CD14-positive monocyte (primary cell): Measurements from ENCODE around the gene NEMF. TPM values are rescaled to one million over a fixed set of nuclear protein-coding genes. Genes with fewer than 3 reads are reported as not detected.
A peak's percentile ranks its signal among the peaks of the same experiment; 100 is the strongest.

Experiments used
- DNase-seq, 3 donors: peaks; one replicate each; pipeline ENCODE4 v3.0.0-alpha.2; 2011 to 2022
- H2AFZ ChIP-seq: 2 replicates; pipeline ENCODE4 v1.6.0; 2012; ENCODE audit warnings: mild to moderate bottlenecking, low read depth, low read length, inconsistent platforms; ENCODE audit not compliant: insufficient read depth, poor library complexity, severe bottlenecking
- H3K27ac ChIP-seq, 2 donors: 1 replicate in 1 of 2; 2 replicates in 1 of 2; pipeline ENCODE4 v1.5.1; 2012 to 2013; ENCODE audit warnings: low read length in 2 of 2, control low read depth in 1 of 2, inconsistent platforms in 1 of 2, low read depth in 1 of 2, mild to moderate bottlenecking in 1 of 2
- H3K27me3 ChIP-seq, 2 donors: one replicate each; pipeline versions ENCODE4 v1.6.0 to v1.6.1; 2011 to 2013; ENCODE audit warnings: low read length in 2 of 2; ENCODE audit not compliant: control insufficient read depth in 2 of 2, insufficient read depth in 2 of 2
- H3K36me3 ChIP-seq, 2 donors: replicated peaks in 1 of 2; 1 replicate in 1 of 2; 2 replicates in 1 of 2; pipeline versions ENCODE4 v1.5.1 to v1.6.1; 2012 to 2013; ENCODE audit warnings: low read length in 2 of 2, control low read depth in 1 of 2, inconsistent platforms in 1 of 2, mild to moderate bottlenecking in 1 of 2; ENCODE audit not compliant: insufficient read depth in 2 of 2, control insufficient read depth in 1 of 2
- H3K4me1 ChIP-seq, 2 donors: 1 replicate in 1 of 2; 2 replicates in 1 of 2; pipeline versions ENCODE4 v1.5.1 to v1.6.1; 2012 to 2013; ENCODE audit warnings: low read length in 2 of 2, control low read depth in 1 of 2, inconsistent platforms in 1 of 2, mild to moderate bottlenecking in 1 of 2, moderate library complexity in 1 of 2; ENCODE audit not compliant: insufficient read depth in 2 of 2, control insufficient read depth in 1 of 2
- H3K4me2 ChIP-seq: replicated peaks from 2 replicates; pipeline ENCODE3; 2012; ENCODE audit warnings: low read length, moderate library complexity, mild to moderate bottlenecking; ENCODE audit not compliant: poor library complexity, severe bottlenecking; ENCODE audit errors: extremely low read depth
- H3K4me3 ChIP-seq, 3 experiments: fragments of 200-600 bp in 1 of 3; sonication (generic) in 1 of 3; replicated peaks in 1 of 3; 1 replicate in 2 of 3; 2 replicates in 1 of 3; pipeline ENCODE4 v1.5.1; 2011 to 2013; ENCODE audit warnings: low read length in 3 of 3, mild to moderate bottlenecking in 3 of 3, control low read depth in 2 of 3, low read depth in 2 of 3, inconsistent platforms in 1 of 3, moderate library complexity in 1 of 3
- H3K79me2 ChIP-seq: 2 replicates; pipeline ENCODE4 v1.6.0; 2012; ENCODE audit warnings: mild to moderate bottlenecking, control low read depth, inconsistent platforms, low read length, moderate library complexity; ENCODE audit not compliant: insufficient read depth
- H3K9ac ChIP-seq: 2 replicates; pipeline ENCODE4 v1.6.0; 2017; ENCODE audit warnings: low read length, mild to moderate bottlenecking; ENCODE audit not compliant: insufficient read depth, poor library complexity, severe bottlenecking
- H3K9me3 ChIP-seq, 2 donors: replicated peaks in 1 of 2; 1 replicate in 1 of 2; 2 replicates in 1 of 2; pipeline versions ENCODE4 v1.5.1 to v1.6.1; 2012 to 2013; ENCODE audit warnings: low read length in 2 of 2, control low read depth in 1 of 2; ENCODE audit not compliant: control insufficient read depth in 1 of 2, insufficient read depth in 1 of 2
- H4K20me1 ChIP-seq: 2 replicates; pipeline ENCODE4 v1.6.0; 2012; ENCODE audit warnings: mild to moderate bottlenecking, low read length, control low read depth, moderate library complexity; ENCODE audit not compliant: insufficient read depth
- H3K27ac Mint-ChIP-seq, 7 donors: one replicate each; pipeline ENCODE4 v1.8.0; 2020; ENCODE audit warnings: mild to moderate bottlenecking in 7 of 7, mixed read lengths in 7 of 7, moderate library complexity in 6 of 7, inconsistent platforms in 2 of 7
- H3K27me3 Mint-ChIP-seq, 3 donors: one replicate each; pipeline ENCODE4 v1.8.0; 2021 to 2022; ENCODE audit warnings: low read depth in 3 of 3, mild to moderate bottlenecking in 3 of 3, mixed read lengths in 3 of 3, moderate library complexity in 3 of 3, inconsistent platforms in 1 of 3
- H3K36me3 Mint-ChIP-seq, 2 donors: one replicate each; pipeline ENCODE4 v1.8.0; 2020; ENCODE audit warnings: mixed read lengths in 2 of 2, inconsistent platforms in 1 of 2, mild to moderate bottlenecking in 1 of 2
- H3K4me1 Mint-ChIP-seq: one replicate; pipeline ENCODE4 v1.8.0; 2020; ENCODE audit warnings: mild to moderate bottlenecking, mixed read lengths
- H3K4me3 Mint-ChIP-seq, 2 donors: one replicate each; pipeline ENCODE4 v1.8.0; 2020; ENCODE audit warnings: mild to moderate bottlenecking in 2 of 2, mixed read lengths in 2 of 2, moderate library complexity in 1 of 2
- H3K9me3 Mint-ChIP-seq, 7 donors: one replicate each; pipeline ENCODE4 v1.8.0; 2020 to 2022; ENCODE audit warnings: mixed read lengths in 7 of 7, mild to moderate bottlenecking in 6 of 7, moderate library complexity in 6 of 7, inconsistent platforms in 2 of 7
- CTCF ChIP-seq: fragments of 200-600 bp; IDR thresholded peaks from one replicate; pipeline ENCODE4 v1.8.0; 2022; ENCODE audit warnings: antibody characterized with exemption, mild to moderate bottlenecking
- whole genome bisulfite sequencing: methylation state at CpG from one replicate; pipeline ENCODE4 v1.1.5; 2013; ENCODE audit warnings: missing lambda C conversion rate; ENCODE audit not compliant: insufficient coverage; 5-methylcytosine and 5-hydroxymethylcytosine counted together
- intact Hi-C, 2 donors: fragments of 100-400 bp; cut with micrococcal nuclease; formaldehyde crosslinking; loops; one replicate each; pipeline versions ENCODE4 v1.15.0 to v1.15.1; 2023
- polyA plus RNA-seq, 3 donors: library from polyadenylated mRNA; depleted of rRNA in 1 of 3; unstranded in 2 of 3; stranded (reverse) in 1 of 3; fragments of 300-500 nt in 2 of 3; fragments of >200 nt in 1 of 3; fragmentation: Illumina TruSeq in 2 of 3; gene quantifications; 1 replicate in 2 of 3; 2 replicates in 1 of 3; pipeline ENCODE4 v1.2.3, GENCODE V29; 2012 to 2021

NEMF gene
- polyA plus RNA-seq, 3 donors, result 18.3 to 27.6 (median 22.2) TPM

DNA sequence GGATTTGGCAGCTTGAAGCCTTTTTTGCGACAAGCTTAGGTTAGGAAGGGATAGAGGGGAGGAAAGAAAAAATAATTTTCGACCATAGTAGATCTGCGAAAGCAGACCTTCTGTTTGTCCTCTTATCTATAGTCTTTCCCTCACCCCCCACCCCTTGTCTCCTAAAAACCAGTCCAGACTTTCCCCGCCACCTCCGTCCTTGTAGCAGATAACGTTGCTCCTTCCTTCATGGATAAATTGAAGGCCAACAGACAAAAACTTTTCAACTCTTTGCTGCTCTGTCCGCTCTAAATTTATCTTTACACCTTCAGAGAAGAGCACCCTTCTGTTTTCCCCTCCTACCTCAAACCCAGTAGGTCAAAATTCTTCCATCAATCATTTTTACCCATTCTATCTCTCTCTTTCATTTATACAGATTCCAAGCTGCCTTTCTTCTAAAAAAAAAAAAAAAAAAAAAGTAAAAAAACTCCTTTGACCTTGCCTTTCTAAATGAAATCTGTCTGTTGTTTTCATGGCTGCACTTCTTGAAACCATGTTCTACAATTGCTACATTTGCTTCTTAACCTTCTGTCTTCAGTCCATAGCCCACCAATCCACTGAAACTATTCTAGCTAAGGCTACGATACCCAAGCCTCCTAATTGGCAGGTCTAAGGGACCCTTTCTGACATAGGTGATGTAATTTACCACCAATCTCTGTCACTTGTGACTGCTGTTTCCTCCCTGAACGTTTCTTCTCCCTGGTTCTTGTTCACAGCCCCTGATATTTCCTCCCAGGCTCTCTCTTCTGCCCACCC is 11.1 kb upstream of the NEMF start:
- Histone ChIP-seq H3K36me3 (no peaks in the 10 kb centered on the region), H3K27me3 (no peaks in the 10 kb centered on the region), H4K20me1 (no peaks in the 10 kb centered on the region), H2AFZ (peak overlapping the region; percentile 60), H3K9me3 (no peaks in the 10 kb centered on the region), H3K79me2 (peaks cover 12% of the 10 kb centered on the region), H3K4me3 (peak overlapping the region; percentile 79 to 92 (median 88)), H3K4me1 (peaks cover 43 to 54% of the 10 kb centered on the region in 2 donors), H3K4me2 (peak overlapping the region; percentile 83), H3K9ac (peak overlapping the region; percentile 69), H3K27ac (peak overlapping the region; percentile 90 to 91)
- intact Hi-C loops, result loop anchor here (2.0 to 5.0 kb wide), 4 partner anchors 29 to 254 kb away; partner anchors contain the start of genes ARF6 (in 1 of the 2) and VCPKMT (in 1 of the 2)
- no peak overlapping the region for H3K27ac Mint-ChIP-seq
- H3K4me3 Mint-ChIP-seq, result no peak overlapping the region
- peaks cover 0 to 5% (median 0%) of the 10 kb centered on the region in 3 donors for H3K27me3 Mint-ChIP-seq
- DNase-seq, result peak in 1 of 3 donors; percentile 26
- peaks cover 0 to 7% (median 0%) of the 10 kb centered on the region in 7 donors for H3K9me3 Mint-ChIP-seq
- H3K4me1 Mint-ChIP-seq, result peaks cover 22% of the 10 kb centered on the region
- TF ChIP-seq CTCF, result no peak
- H3K36me3 Mint-ChIP-seq, result no peaks in the 10 kb centered on the region
- WGBS, result 23% methylated on average over 5 of the region's 9 CpGs

DNA sequence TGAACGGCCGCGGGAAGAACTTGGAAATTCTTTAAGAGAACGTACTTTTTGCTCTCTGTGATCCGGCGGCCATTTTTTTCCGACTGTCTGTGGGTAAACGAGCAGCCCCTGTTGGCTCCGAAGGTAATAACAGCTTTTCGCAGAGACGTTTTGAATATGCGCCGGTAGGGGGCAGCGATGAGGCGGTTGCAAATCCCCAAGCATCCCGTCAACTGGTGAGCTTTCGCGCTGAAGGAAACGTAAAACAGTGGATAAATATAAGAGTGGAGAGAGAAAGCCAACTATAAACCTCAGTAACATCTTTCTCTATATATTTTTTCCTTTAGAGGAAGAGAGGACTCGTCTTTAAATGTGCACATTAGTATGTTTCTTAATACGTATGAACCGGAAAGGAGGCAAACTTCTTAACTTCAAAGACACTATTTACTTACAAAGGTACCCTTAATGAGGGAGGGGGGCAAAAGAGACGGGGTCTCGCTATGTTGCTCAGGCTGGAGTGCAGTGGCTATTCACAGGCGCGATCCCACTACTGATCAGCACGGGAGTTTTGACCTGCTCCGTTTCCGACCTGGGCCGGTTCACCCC is 9.6 kb upstream of the NEMF start:
- peak overlapping the region; percentile 90 to 91 for H3K27ac ChIP-seq
- peaks cover 12% of the 10 kb centered on the region for H3K79me2 ChIP-seq
- no peaks in the 10 kb centered on the region for H3K36me3 ChIP-seq
- H3K4me1 ChIP-seq, result peaks cover 42 to 52% of the 10 kb centered on the region in 2 donors
- H3K9me3 ChIP-seq, result no peaks in the 10 kb centered on the region
- no peaks in the 10 kb centered on the region for H3K27me3 ChIP-seq
- peak; percentile 100 for TF ChIP-seq CTCF
- no peak overlapping the region for H3K27ac Mint-ChIP-seq
- WGBS, result 0% methylated on average over 14 of the region's 30 CpGs
- peaks cover 0 to 7% (median 3%) of the 10 kb centered on the region in 7 donors for H3K9me3 Mint-ChIP-seq
- peaks cover 20% of the 10 kb centered on the region for H3K4me1 Mint-ChIP-seq
- peak overlapping the region; percentile 88 to 99 (median 97) for H3K4me3 ChIP-seq
- peak overlapping the region; percentile 83 for H3K4me2 ChIP-seq
- peaks cover 0 to 5% (median 0%) of the 10 kb centered on the region in 3 donors for H3K27me3 Mint-ChIP-seq
- intact Hi-C loops, result loop anchor here (2.0 to 5.0 kb wide), 4 partner anchors 31 to 255 kb away; partner anchors contain the start of genes ARF6 (in 1 of the 2) and VCPKMT (in 1 of the 2)
- no peaks in the 10 kb centered on the region for H3K36me3 Mint-ChIP-seq
- peak overlapping the region in 1 of 2 donors; percentile 98 for H3K4me3 Mint-ChIP-seq
- H3K9ac ChIP-seq, result peak overlapping the region; percentile 79
- peak; percentile 72 to 84 (median 84) for DNase-seq
- H4K20me1 ChIP-seq, result no peaks in the 10 kb centered on the region
- H2AFZ ChIP-seq, result peak overlapping the region; percentile 93
